Measurements from ENCODE around the gene LRRC31. TPM values are rescaled to one million over a fixed set of nuclear protein-coding genes. Genes with fewer than 3 reads are reported as not detected.

The LRRC31 gene
- total RNA-seq, 1 donor from 2014 or later: not detected

- DNase-seq: peak; percentile 70
These were observed 57.2 kb downstream of the LRRC31 start, which contains the start of the genes LRRC34 and LRRIQ4 for GRCh38 chr3:169812332-169813235. TSS of gene LRRC34 (minus strand) at chr3:169812904. CDS start at chr3:169812548, 356 bp downstream. TSS of gene LRRIQ4 (plus strand) at chr3:169812870. CDS start at chr3:169821922, 9,052 bp downstream.

GRCh38 chr3:169811631-169812331, 58.0 kb downstream of the LRRC31 start:
- peak; percentile 39 for DNase-seq

- no peak for DNase-seq
These were observed 60.4 kb downstream of the LRRC31 start for GRCh38 chr3:169809230-169809795.

GRCh38 chr3:169804681-169805080, 65.1 kb downstream of the LRRC31 start:
- DNase-seq: no peak

- DNase-seq: no peak
These were observed 77.4 kb downstream of the LRRC31 start for GRCh38 chr3:169792359-169792758.

- DNase-seq: no peak
These were observed 78.9 kb downstream of the LRRC31 start for GRCh38 chr3:169790687-169791429.

- DNase-seq: no peak
These were observed 79.5 kb downstream of the LRRC31 start for GRCh38 chr3:169790219-169790618.

Other genes with a start within 250 kb of the LRRC31 start
- gene MECOM, start 206.2 kb downstream of the LRRC31 start, total RNA-seq: 5.8 TPM
- 102 TPM for gene TERC, start 104.9 kb downstream of the LRRC31 start, total RNA-seq
- gene ACTRT3, start 100.4 kb downstream of the LRRC31 start, total RNA-seq: 3.3 TPM
- 42.9 TPM for gene MYNN, start 96.5 kb downstream of the LRRC31 start, total RNA-seq
- 0.31 TPM for gene LRRIQ4, start 57.1 kb downstream of the LRRC31 start, total RNA-seq
- gene LRRC34, start 57.0 kb downstream of the LRRC31 start, total RNA-seq: 8.1 TPM
- gene SAMD7, start 41.6 kb upstream of the LRRC31 start, total RNA-seq: not detected
- gene SEC62, start 96.9 kb upstream of the LRRC31 start, total RNA-seq: 106 TPM
- 2.5 TPM for gene GPR160, start 168.1 kb upstream of the LRRC31 start, total RNA-seq

Data from occipital lobe (tissue), 2 donors.